ENCODE data around the gene SLC9A7.
A peak's percentile ranks its signal among the peaks of the same experiment; 100 is the strongest.

SLC9A7 gene

DNA sequence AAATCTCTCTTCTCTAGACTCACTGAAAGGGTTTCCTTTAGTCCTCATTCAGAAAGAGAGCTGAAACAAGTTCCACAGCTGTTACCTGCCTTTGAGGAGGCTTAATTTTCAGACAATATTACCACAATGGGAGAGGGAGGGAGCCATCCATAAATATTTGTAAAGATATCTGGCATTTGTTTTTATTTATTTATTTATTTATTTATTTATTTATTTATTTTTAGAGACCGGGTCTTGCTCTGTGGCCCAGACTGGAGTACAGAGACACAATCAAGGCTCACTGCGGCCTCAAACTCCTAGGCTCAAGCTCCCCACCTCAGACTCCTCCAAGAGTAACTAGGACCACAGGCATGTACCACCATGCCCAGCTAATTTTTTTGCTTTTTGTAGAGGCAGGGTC lies 80.7 kb downstream of the SLC9A7 start (continued):
- TF ChIP-seq, protein P1, sequence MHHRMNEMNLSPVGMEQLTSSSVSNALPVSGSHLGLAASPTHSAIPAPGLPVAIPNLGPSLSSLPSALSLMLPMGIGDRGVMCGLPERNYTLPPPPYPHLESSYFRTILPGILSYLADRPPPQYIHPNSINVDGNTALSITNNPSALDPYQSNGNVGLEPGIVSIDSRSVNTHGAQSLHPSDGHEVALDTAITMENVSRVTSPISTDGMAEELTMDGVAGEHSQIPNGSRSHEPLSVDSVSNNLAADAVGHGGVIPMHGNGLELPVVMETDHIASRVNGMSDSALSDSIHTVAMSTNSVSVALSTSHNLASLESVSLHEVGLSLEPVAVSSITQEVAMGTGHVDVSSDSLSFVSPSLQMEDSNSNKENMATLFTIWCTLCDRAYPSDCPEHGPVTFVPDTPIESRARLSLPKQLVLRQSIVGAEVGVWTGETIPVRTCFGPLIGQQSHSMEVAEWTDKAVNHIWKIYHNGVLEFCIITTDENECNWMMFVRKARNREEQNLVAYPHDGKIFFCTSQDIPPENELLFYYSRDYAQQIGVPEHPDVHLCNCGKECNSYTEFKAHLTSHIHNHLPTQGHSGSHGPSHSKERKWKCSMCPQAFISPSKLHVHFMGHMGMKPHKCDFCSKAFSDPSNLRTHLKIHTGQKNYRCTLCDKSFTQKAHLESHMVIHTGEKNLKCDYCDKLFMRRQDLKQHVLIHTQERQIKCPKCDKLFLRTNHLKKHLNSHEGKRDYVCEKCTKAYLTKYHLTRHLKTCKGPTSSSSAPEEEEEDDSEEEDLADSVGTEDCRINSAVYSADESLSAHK (tag by site-specific recombination; IDR thresholded peaks at IDR 0.05): no peak
- TF ChIP-seq ZNF302 (tag by site-specific recombination; IDR thresholded peaks at IDR 0.05; ENCODE audit: low read depth): no peak
- no peak for TF ChIP-seq ZNF776 (tag by site-specific recombination; IDR thresholded peaks at IDR 0.05; ENCODE audit: borderline replicate concordance)
- TF ChIP-seq, protein P2, sequence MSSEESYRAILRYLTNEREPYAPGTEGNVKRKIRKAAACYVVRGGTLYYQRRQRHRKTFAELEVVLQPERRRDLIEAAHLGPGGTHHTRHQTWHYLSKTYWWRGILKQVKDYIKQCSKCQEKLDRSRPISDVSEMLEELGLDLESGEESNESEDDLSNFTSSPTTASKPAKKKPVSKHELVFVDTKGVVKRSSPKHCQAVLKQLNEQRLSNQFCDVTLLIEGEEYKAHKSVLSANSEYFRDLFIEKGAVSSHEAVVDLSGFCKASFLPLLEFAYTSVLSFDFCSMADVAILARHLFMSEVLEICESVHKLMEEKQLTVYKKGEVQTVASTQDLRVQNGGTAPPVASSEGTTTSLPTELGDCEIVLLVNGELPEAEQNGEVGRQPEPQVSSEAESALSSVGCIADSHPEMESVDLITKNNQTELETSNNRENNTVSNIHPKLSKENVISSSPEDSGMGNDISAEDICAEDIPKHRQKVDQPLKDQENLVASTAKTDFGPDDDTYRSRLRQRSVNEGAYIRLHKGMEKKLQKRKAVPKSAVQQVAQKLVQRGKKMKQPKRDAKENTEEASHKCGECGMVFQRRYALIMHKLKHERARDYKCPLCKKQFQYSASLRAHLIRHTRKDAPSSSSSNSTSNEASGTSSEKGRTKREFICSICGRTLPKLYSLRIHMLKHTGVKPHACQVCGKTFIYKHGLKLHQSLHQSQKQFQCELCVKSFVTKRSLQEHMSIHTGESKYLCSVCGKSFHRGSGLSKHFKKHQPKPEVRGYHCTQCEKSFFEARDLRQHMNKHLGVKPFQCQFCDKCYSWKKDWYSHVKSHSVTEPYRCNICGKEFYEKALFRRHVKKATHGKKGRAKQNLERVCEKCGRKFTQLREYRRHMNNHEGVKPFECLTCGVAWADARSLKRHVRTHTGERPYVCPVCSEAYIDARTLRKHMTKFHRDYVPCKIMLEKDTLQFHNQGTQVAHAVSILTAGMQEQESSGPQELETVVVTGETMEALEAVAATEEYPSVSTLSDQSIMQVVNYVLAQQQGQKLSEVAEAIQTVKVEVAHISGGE (tag by site-specific recombination; conservative IDR thresholded peaks at IDR 0.05; ENCODE audit: low read depth): peak; percentile 61
- TF ChIP-seq ZNF114 (tag by site-specific recombination; IDR thresholded peaks at IDR 0.05): no peak
- TF ChIP-seq ZSCAN30 (tag by site-specific recombination; IDR thresholded peaks at IDR 0.05): no peak
- TF ChIP-seq RBAK (tag by site-specific recombination; IDR thresholded peaks at IDR 0.05): 0 out of 2 replicates have a peak, but pooled peaks have one; percentile 22
- no peak for TF ChIP-seq ZIC2 (tag by site-specific recombination; IDR thresholded peaks at IDR 0.05)
- no peak for TF ChIP-seq ZBTB48 (tag by site-specific recombination; IDR thresholded peaks at IDR 0.05)
- TF ChIP-seq ZNF501 (tag by site-specific recombination; IDR thresholded peaks at IDR 0.05): no peak
- TF ChIP-seq GLIS2 (tag by site-specific recombination; IDR thresholded peaks at IDR 0.05): no peak
- TF ChIP-seq ZNF140 (tag by site-specific recombination; IDR thresholded peaks at IDR 0.05): peak; percentile 81; the same call in 1 of the 2 replicates
- TF ChIP-seq ZNF747 (tag by site-specific recombination; IDR thresholded peaks at IDR 0.05): no peak
- TF ChIP-seq ZNF426 (tag by site-specific recombination; IDR thresholded peaks at IDR 0.05): peak; percentile 77
- TF ChIP-seq ZNF654 (tag by site-specific recombination; IDR thresholded peaks at IDR 0.05; ENCODE audit: low read depth): 0 out of 2 replicates have a peak, but pooled peaks have one; percentile 14
- TF ChIP-seq ZNF274 (IDR thresholded peaks at IDR 0.05; ENCODE audit: low read length): no peak
- TF ChIP-seq ZNF274 (tag by site-specific recombination; IDR thresholded peaks at IDR 0.05; ENCODE audit: borderline replicate concordance): no peak
- no peak for TF ChIP-seq ZNF792 (tag by site-specific recombination; IDR thresholded peaks at IDR 0.05)
- TF ChIP-seq, protein P3, sequence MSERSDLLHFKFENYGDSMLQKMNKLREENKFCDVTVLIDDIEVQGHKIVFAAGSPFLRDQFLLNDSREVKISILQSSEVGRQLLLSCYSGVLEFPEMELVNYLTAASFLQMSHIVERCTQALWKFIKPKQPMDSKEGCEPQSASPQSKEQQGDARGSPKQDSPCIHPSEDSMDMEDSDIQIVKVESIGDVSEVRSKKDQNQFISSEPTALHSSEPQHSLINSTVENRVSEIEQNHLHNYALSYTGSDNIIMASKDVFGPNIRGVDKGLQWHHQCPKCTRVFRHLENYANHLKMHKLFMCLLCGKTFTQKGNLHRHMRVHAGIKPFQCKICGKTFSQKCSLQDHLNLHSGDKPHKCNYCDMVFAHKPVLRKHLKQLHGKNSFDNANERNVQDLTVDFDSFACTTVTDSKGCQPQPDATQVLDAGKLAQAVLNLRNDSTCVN (tag by site-specific recombination; optimal IDR thresholded peaks at IDR 0.05): no peak
- TF ChIP-seq ZNF175 (tag by site-specific recombination; IDR thresholded peaks at IDR 0.05): no peak
- no peak for TF ChIP-seq YY1 (tag by site-specific recombination; IDR thresholded peaks at IDR 0.05)
- TF ChIP-seq ZNF76 (tag by site-specific recombination; IDR thresholded peaks at IDR 0.05; ENCODE audit: borderline replicate concordance, low read depth): no peak
- no peak for TF ChIP-seq KLF9 (tag by site-specific recombination; IDR thresholded peaks at IDR 0.05; ENCODE audit: low read depth)
- no peak for TF ChIP-seq ZNF2 (tag by site-specific recombination; IDR thresholded peaks at IDR 0.05)
- TF ChIP-seq ZBTB8A (tag by site-specific recombination; IDR thresholded peaks at IDR 0.05): peak; percentile 44
- TF ChIP-seq, protein P4, sequence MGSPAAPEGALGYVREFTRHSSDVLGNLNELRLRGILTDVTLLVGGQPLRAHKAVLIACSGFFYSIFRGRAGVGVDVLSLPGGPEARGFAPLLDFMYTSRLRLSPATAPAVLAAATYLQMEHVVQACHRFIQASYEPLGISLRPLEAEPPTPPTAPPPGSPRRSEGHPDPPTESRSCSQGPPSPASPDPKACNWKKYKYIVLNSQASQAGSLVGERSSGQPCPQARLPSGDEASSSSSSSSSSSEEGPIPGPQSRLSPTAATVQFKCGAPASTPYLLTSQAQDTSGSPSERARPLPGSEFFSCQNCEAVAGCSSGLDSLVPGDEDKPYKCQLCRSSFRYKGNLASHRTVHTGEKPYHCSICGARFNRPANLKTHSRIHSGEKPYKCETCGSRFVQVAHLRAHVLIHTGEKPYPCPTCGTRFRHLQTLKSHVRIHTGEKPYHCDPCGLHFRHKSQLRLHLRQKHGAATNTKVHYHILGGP (tag by site-specific recombination; IDR thresholded peaks at IDR 0.05): no peak
- no peak for TF ChIP-seq ZNF157 (tag by site-specific recombination; IDR thresholded peaks at IDR 0.05)
- TF ChIP-seq ZNF335 (tag by site-specific recombination; conservative IDR thresholded peaks at IDR 0.05): no peak
- no peak for TF ChIP-seq BCL11B (tag by site-specific recombination; IDR thresholded peaks at IDR 0.05; ENCODE audit: low read depth)
- no peak for TF ChIP-seq ZSCAN16 (tag by site-specific recombination; IDR thresholded peaks at IDR 0.05)
- peak; percentile 50; the same call in 1 of the 2 replicates for TF ChIP-seq ZNF266 (tag by site-specific recombination; IDR thresholded peaks at IDR 0.05; ENCODE audit: low read depth)
- TF ChIP-seq, protein P5, sequence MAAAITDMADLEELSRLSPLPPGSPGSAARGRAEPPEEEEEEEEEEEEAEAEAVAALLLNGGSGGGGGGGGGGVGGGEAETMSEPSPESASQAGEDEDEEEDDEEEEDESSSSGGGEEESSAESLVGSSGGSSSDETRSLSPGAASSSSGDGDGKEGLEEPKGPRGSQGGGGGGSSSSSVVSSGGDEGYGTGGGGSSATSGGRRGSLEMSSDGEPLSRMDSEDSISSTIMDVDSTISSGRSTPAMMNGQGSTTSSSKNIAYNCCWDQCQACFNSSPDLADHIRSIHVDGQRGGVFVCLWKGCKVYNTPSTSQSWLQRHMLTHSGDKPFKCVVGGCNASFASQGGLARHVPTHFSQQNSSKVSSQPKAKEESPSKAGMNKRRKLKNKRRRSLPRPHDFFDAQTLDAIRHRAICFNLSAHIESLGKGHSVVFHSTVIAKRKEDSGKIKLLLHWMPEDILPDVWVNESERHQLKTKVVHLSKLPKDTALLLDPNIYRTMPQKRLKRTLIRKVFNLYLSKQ (tag by site-specific recombination; IDR thresholded peaks at IDR 0.05; ENCODE audit: borderline replicate concordance): 0 out of 2 replicates have a peak, but pooled peaks have one; percentile 56
- no peak for TF ChIP-seq ZNF610 (tag by site-specific recombination; IDR thresholded peaks at IDR 0.05; ENCODE audit: borderline replicate concordance)
